Stimulated activated CD4-positive, alpha-beta T cell treated with anti-CD3 and anti-CD28 coated beads, TNF-alpha, amount 100 ng/mL, for 48 hours (primary cell): ENCODE measurements around the gene XRCC3.

Experiments used
- DNase-seq, 3 donors: peaks; one replicate each; pipeline ENCODE4 v3.0.0-alpha.2; 2020; ENCODE audit warnings: low read depth in 3 of 3

XRCC3 gene

GRCh38 chr14:103738701-103739451 is 23.6 kb upstream of the XRCC3 start:
- no peak for DNase-seq

GRCh38 chr14:103738166-103738565 is 22.9 kb upstream of the XRCC3 start:
- DNase-seq = no peak

- DNase-seq = no peak
These were observed 22.3 kb upstream of the XRCC3 start for GRCh38 chr14:103737432-103738045.

GRCh38 chr14:103736546-103737431 is 21.5 kb upstream of the XRCC3 start:
- no peak for DNase-seq

- DNase-seq = no peak
These were observed 20.7 kb upstream of the XRCC3 start for GRCh38 chr14:103735815-103736545.

- DNase-seq = no peak
These were observed 20.2 kb upstream of the XRCC3 start for GRCh38 chr14:103735439-103735814.

GRCh38 chr14:103735022-103735421 is 19.8 kb upstream of the XRCC3 start:
- no peak for DNase-seq

GRCh38 chr14:103734081-103734888 is 19.0 kb upstream of the XRCC3 start:
- DNase-seq = no peak

GRCh38 chr14:103733651-103734050 is 18.4 kb upstream of the XRCC3 start:
- DNase-seq = no peak

- DNase-seq = no peak
These were observed 17.8 kb upstream of the XRCC3 start for GRCh38 chr14:103732868-103733620.

GRCh38 chr14:103731916-103732867 is 16.9 kb upstream of the XRCC3 start:
- no peak for DNase-seq

- DNase-seq = no peak
These were observed 16.2 kb upstream of the XRCC3 start for GRCh38 chr14:103731481-103731880.

GRCh38 chr14:103730490-103731035 is 15.3 kb upstream of the XRCC3 start:
- DNase-seq = no peak

- no peak for DNase-seq
These were observed 14.5 kb upstream of the XRCC3 start for GRCh38 chr14:103729496-103730448.

- DNase-seq = no peak
These were observed 13.5 kb upstream of the XRCC3 start for GRCh38 chr14:103728721-103729120.

GRCh38 chr14:103728141-103728540 is 12.9 kb upstream of the XRCC3 start:
- DNase-seq = no peak

GRCh38 chr14:103727313-103727980 is 12.2 kb upstream of the XRCC3 start:
- DNase-seq = no peak
